Breast epithelium (tissue), 4 donors: ENCODE measurements around the gene CAB39L. TPM values are rescaled to one million over a fixed set of nuclear protein-coding genes. Genes with fewer than 3 reads are reported as not detected.

Experiments used
- DNase-seq, 2 donors: peaks; one replicate each; pipeline ENCODE4 v3.0.0-alpha.2; 2019; ENCODE audit warnings: low spot score in 2 of 2
- H3K27ac ChIP-seq, 2 donors: fragments of 200-600 bp; sonication (generic) in 1 of 2; one replicate each; pipeline ENCODE4 v1.5.1; 2016 to 2019; ENCODE audit warnings: mild to moderate bottlenecking in 1 of 2
- H3K27me3 ChIP-seq, 2 donors: fragments of 200-600 bp; sonication (generic) in 1 of 2; one replicate each; pipeline versions ENCODE4 v1.5.1 to v1.6.0; 2017 to 2019; ENCODE audit warnings: control low read depth in 1 of 2, mild to moderate bottlenecking in 1 of 2
- H3K36me3 ChIP-seq: fragments of 200-600 bp; one replicate; pipeline ENCODE4 v1.5.1; 2019
- H3K4me1 ChIP-seq, 2 donors: fragments of 200-600 bp; sonication (generic); one replicate each; pipeline ENCODE4 v1.5.1; 2016 to 2019; ENCODE audit warnings: control low read depth in 1 of 2
- H3K4me3 ChIP-seq, 3 donors: fragments of 200-600 bp; sonication (generic); 1 replicate in 2 of 3; 2 replicates in 1 of 3; pipeline ENCODE4 v1.5.1; 2016 to 2019; ENCODE audit warnings: mild to moderate bottlenecking in 3 of 3, moderate library complexity in 2 of 3
- H3K9me3 ChIP-seq, 2 donors: fragments of 200-600 bp; sonication (generic) in 1 of 2; one replicate each; pipeline ENCODE4 v1.5.1; 2016 to 2019; ENCODE audit warnings: control low read depth in 1 of 2
- POLR2A ChIP-seq: fragments of 450-650 bp; IDR thresholded peaks from one replicate; pipeline ENCODE4 v1.6.1; 2016; ENCODE audit warnings: antibody characterized with exemption, mild to moderate bottlenecking, moderate library complexity
- POLR2AphosphoS5 ChIP-seq, 3 donors: sonication (generic); formaldehyde crosslinking; IDR thresholded peaks; one replicate each; pipeline ENCODE4 v1.6.1; 2017; ENCODE audit warnings: antibody characterized with exemption in 3 of 3
- intact Hi-C: fragments of 100-400 bp; cut with DNase I; formaldehyde crosslinking; loops from one replicate; pipeline ENCODE4 v1.15.1; 2023; ENCODE audit warnings: low total_unique reads
- total RNA-seq, 3 donors: library from RNA; depleted of rRNA; stranded (reverse); fragments of >200 nt; gene quantifications; one replicate each; pipeline ENCODE4 v1.1.0, GENCODE V29; 2016
- TF ChIP-seq, protein P1 (sequence below), 3 donors: fragments of 450-650 bp; IDR thresholded peaks; one replicate each; pipeline ENCODE4 v1.5.1; 2016 to 2017; ENCODE audit warnings: antibody characterized with exemption in 3 of 3, mild to moderate bottlenecking in 3 of 3, moderate library complexity in 3 of 3

The CAB39L gene
- total RNA-seq, 3 donors from 2014 or later = 40.0 to 92.1 (median 44.8) TPM

DNA sequence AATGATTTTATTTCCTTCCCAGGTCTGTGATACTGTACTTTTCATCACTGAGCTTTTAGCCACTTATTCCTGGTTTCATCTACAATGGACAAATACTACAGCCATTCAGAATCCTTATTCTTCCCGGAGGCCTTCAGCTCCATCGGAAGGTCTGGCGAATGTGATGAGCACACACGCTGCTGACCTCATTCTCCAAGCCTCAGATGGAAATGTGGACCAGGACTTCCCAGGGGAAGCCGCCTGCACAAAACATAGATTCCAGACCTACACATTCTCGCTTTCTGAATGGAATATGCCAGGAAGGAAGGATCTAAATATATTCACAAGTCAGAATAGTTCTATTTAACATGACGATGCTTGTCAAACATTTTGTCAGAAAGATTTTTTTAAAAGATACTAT, 120.5 kb downstream of the CAB39L start:
- intact Hi-C loops = no loop called here
- no peak overlapping the region for H3K4me3 ChIP-seq
- no peak overlapping the region for H3K27ac ChIP-seq
- H3K4me1 ChIP-seq = no peaks in the 10 kb centered on the region
- no peak for TF ChIP-seq POLR2A
- no peak for DNase-seq
- no peaks in the 10 kb centered on the region for H3K9me3 ChIP-seq
- H3K27me3 ChIP-seq = no peaks in the 10 kb centered on the region
- no peaks in the 10 kb centered on the region for H3K36me3 ChIP-seq

DNA sequence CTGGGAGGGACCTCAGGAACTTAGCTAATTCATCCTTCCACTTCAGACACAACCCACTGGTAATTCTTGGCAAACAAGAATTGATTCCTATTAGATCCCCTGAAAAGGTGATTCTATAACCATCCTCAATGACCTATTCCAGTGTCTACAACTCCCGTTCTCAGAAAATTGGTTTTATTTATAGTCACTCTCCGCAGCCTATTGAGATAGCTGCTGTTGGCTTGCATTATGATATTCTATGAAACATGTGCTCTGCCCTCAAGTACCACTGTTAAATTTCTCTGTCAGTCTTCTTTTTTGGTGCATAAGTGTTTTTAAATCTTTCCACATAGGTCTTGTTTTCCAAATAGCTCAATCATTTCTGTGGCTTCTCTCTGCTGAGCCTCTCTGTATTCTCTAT, 121.2 kb downstream of the CAB39L start:
- no peaks in the 10 kb centered on the region for H3K9me3 ChIP-seq
- H3K36me3 ChIP-seq = no peaks in the 10 kb centered on the region
- no peak overlapping the region for H3K4me3 ChIP-seq
- no peak for DNase-seq
- intact Hi-C loops = no loop called here
- no peaks in the 10 kb centered on the region for H3K27me3 ChIP-seq
- no peak overlapping the region for H3K27ac ChIP-seq
- TF ChIP-seq POLR2AphosphoS5 (IDR thresholded peaks at IDR 0.05) (no peak), POLR2A (no peak)
- TF ChIP-seq, protein P1, sequence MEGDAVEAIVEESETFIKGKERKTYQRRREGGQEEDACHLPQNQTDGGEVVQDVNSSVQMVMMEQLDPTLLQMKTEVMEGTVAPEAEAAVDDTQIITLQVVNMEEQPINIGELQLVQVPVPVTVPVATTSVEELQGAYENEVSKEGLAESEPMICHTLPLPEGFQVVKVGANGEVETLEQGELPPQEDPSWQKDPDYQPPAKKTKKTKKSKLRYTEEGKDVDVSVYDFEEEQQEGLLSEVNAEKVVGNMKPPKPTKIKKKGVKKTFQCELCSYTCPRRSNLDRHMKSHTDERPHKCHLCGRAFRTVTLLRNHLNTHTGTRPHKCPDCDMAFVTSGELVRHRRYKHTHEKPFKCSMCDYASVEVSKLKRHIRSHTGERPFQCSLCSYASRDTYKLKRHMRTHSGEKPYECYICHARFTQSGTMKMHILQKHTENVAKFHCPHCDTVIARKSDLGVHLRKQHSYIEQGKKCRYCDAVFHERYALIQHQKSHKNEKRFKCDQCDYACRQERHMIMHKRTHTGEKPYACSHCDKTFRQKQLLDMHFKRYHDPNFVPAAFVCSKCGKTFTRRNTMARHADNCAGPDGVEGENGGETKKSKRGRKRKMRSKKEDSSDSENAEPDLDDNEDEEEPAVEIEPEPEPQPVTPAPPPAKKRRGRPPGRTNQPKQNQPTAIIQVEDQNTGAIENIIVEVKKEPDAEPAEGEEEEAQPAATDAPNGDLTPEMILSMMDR (IDR thresholded peaks at IDR 0.05) = no peak
- H3K4me1 ChIP-seq = no peaks in the 10 kb centered on the region

DNA sequence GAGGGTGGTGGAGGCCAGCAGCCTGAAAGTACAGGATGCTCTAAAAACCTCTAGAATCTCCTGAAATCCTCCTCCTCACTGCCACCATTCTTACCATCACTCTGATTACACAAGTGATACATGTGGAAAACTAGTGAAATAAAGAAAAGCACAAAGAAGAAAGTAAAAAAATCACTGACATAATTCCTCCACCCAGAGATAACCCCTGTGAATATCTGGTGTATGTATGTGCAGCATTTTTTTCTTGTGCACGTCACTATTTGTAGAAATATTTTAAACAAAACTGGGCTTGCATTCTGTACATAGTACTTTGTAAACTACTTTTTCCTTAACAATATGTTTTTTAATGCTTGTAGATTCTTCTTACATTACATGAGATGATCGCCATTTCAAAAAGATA, 122.9 kb downstream of the CAB39L start:
- no peak overlapping the region for H3K4me3 ChIP-seq
- intact Hi-C loops = no loop called here
- H3K4me1 ChIP-seq = no peaks in the 10 kb centered on the region
- TF ChIP-seq POLR2A (no peak), POLR2AphosphoS5 (IDR thresholded peaks at IDR 0.05) (no peak)
- TF ChIP-seq, protein P1 (IDR thresholded peaks at IDR 0.05) = no peak
- no peak overlapping the region for H3K27ac ChIP-seq
- DNase-seq = no peak
- no peaks in the 10 kb centered on the region for H3K36me3 ChIP-seq
- no peaks in the 10 kb centered on the region for H3K9me3 ChIP-seq
- H3K27me3 ChIP-seq = no peaks in the 10 kb centered on the region

DNA sequence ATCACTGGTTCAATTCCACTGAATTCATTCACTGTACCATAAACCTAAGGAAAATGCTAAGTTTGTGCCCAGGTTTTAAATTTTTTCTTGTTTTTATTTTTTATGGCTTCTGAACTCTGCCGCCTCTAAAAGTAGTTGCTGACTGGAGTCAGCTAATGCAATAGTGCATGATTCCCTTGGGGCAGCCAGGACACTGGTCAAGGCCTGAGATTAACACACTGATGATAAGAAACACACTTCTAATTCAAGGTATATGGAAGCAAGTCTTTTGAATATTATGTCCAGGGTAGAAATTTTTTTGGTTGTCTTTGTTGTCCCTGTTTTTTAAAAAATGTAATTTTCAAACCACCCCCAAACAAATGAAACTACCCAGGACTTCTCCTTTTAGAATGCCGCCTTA, 123.9 kb downstream of the CAB39L start:
- DNase-seq = no peak
- Histone ChIP-seq H3K27me3 (no peaks in the 10 kb centered on the region), H3K4me1 (no peaks in the 10 kb centered on the region), H3K9me3 (no peaks in the 10 kb centered on the region), H3K27ac (no peak overlapping the region), H3K36me3 (no peaks in the 10 kb centered on the region), H3K4me3 (no peak overlapping the region)
- intact Hi-C loops = no loop called here
- no peak for TF ChIP-seq POLR2AphosphoS5 (IDR thresholded peaks at IDR 0.05)
- TF ChIP-seq POLR2A = no peak
- TF ChIP-seq, protein P1 (IDR thresholded peaks at IDR 0.05) = no peak

DNA sequence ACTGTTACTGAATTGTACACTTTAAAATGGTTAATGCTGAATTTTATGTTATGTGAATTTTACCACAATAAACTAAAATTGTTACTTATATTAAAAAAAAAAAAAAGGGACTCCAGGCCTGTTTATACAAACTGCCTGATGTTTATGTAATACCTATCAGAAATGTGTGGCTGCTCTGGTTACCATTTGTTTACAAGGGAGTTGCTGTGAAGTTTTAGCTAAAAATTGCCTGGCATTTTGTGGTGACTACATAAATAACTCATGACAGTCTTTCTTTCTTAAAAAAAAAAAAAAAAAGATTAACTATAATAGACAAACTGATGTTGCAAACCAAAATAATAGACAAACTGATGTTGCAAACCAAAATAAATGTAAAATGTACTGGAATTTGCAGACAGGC, 124.3 kb downstream of the CAB39L start:
- H3K27ac ChIP-seq = no peak overlapping the region
- H3K27me3 ChIP-seq = no peaks in the 10 kb centered on the region
- no peaks in the 10 kb centered on the region for H3K36me3 ChIP-seq
- no peak for DNase-seq
- no peak overlapping the region for H3K4me3 ChIP-seq
- no peaks in the 10 kb centered on the region for H3K9me3 ChIP-seq
- intact Hi-C loops = no loop called here
- no peaks in the 10 kb centered on the region for H3K4me1 ChIP-seq
- TF ChIP-seq, protein P1 (IDR thresholded peaks at IDR 0.05) = no peak
- TF ChIP-seq POLR2A = no peak
- TF ChIP-seq POLR2AphosphoS5 (IDR thresholded peaks at IDR 0.05) = no peak
